Stimulated activated naive CD4-positive, alpha-beta T cell treated with Interleukin-2 at 50 U/mL for 16 hours (primary cell): ENCODE measurements around the gene DNHD1.
A peak's percentile ranks its signal among the peaks of the same experiment; 100 is the strongest.

Experiments used
- DNase-seq: peaks from one replicate; lab custom pipeline; 2025; lab: John Stamatoyannopoulos, UW

DNHD1 gene

GRCh38 chr11:6497069-6497839, at the start of gene DNHD1:
DNHD1 (plus strand) TSS chr11:6497280; CDS start chr11:6498216, 936 bp downstream.
- no peak for DNase-seq

GRCh38 chr11:6448574-6448973, 48.5 kb upstream of the DNHD1 start:
- DNase-seq: no peak

GRCh38 chr11:6452219-6452618, 44.9 kb upstream of the DNHD1 start:
- DNase-seq: no peak

GRCh38 chr11:6453152-6453551, 43.9 kb upstream of the DNHD1 start:
- DNase-seq: no peak

- DNase-seq: no peak
Observed at GRCh38 chr11:6455070-6455469, 42.0 kb upstream of the DNHD1 start.

GRCh38 chr11:6456361-6457073, 40.6 kb upstream of the DNHD1 start:
- DNase-seq: no peak

- DNase-seq: no peak
Observed at GRCh38 chr11:6457581-6458320, 39.3 kb upstream of the DNHD1 start.

- DNase-seq: no peak
Observed at GRCh38 chr11:6458352-6459098, 38.6 kb upstream of the DNHD1 start.

GRCh38 chr11:6459099-6459450, 38.0 kb upstream of the DNHD1 start:
- no peak for DNase-seq

- DNase-seq: no peak
Observed at GRCh38 chr11:6468712-6469495, 28.2 kb upstream of the DNHD1 start.

- DNase-seq: no peak
Observed at GRCh38 chr11:6469599-6469998, 27.5 kb upstream of the DNHD1 start.

GRCh38 chr11:6472934-6473333, 24.1 kb upstream of the DNHD1 start:
- no peak for DNase-seq

- DNase-seq: peak; percentile 79
Observed at GRCh38 chr11:6473451-6474412, 23.3 kb upstream of the DNHD1 start, which contains the start of gene TRIM3. TRIM3 (minus strand) TSS chr11:6473941; CDS start chr11:6465695, 8,246 bp downstream.

GRCh38 chr11:6474413-6474792, 22.7 kb upstream of the DNHD1 start:
- no peak for DNase-seq

GRCh38 chr11:6474806-6475500, 22.1 kb upstream of the DNHD1 start:
- no peak for DNase-seq

- no peak for DNase-seq
Observed at GRCh38 chr11:6475936-6476335, 21.1 kb upstream of the DNHD1 start.

- DNase-seq: no peak
Observed at GRCh38 chr11:6476571-6476970, 20.5 kb upstream of the DNHD1 start.

GRCh38 chr11:6480299-6480914, 16.7 kb upstream of the DNHD1 start:
- no peak for DNase-seq
